HG02759 (cell line): ENCODE results near the gene VAV2.
A peak's percentile ranks its signal among the peaks of the same experiment; 100 is the strongest.

ENCODE experiments used
- ATAC-seq: cut with Tn5 transposase; IDR thresholded peaks from one replicate; pipeline ENCODE4 v1.9.1; 2021; ENCODE audit warnings: mild to moderate bottlenecking, moderate library complexity; ENCODE audit not compliant: unreplicated experiment

VAV2 gene

GRCh38 chr9:134028575-134029247, 36.6 kb upstream of the VAV2 start:
- ATAC-seq = no peak

GRCh38 chr9:134028076-134028475, 36.0 kb upstream of the VAV2 start:
- ATAC-seq = no peak

DNA sequence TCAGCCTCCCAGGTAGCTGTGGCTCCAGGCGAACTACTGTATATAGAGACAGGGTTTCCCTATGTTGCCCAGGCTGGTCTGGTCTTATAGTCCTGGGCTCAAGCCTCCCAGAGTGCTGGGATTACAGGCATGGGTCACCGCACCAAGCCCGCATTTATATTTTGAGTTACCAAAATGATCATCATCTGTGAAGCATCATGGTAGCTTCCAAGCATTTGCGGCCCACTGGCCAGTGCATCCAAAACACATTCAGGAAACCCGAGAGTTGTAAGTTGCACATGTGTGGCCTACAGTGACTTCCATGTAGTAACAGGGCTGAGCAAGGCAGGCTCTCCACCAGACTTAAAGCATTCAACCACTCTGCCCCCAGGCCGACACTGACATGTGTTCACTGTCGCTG, 35.4 kb upstream of the VAV2 start:
- ATAC-seq = no peak

- ATAC-seq = no peak
Observed at GRCh38 chr9:134026981-134027380, 34.9 kb upstream of the VAV2 start.

- no peak for ATAC-seq
Observed at GRCh38 chr9:134026581-134026980, 34.5 kb upstream of the VAV2 start.

- ATAC-seq = peak; percentile 41
Observed at GRCh38 chr9:134025606-134026541, 33.8 kb upstream of the VAV2 start.

DNA sequence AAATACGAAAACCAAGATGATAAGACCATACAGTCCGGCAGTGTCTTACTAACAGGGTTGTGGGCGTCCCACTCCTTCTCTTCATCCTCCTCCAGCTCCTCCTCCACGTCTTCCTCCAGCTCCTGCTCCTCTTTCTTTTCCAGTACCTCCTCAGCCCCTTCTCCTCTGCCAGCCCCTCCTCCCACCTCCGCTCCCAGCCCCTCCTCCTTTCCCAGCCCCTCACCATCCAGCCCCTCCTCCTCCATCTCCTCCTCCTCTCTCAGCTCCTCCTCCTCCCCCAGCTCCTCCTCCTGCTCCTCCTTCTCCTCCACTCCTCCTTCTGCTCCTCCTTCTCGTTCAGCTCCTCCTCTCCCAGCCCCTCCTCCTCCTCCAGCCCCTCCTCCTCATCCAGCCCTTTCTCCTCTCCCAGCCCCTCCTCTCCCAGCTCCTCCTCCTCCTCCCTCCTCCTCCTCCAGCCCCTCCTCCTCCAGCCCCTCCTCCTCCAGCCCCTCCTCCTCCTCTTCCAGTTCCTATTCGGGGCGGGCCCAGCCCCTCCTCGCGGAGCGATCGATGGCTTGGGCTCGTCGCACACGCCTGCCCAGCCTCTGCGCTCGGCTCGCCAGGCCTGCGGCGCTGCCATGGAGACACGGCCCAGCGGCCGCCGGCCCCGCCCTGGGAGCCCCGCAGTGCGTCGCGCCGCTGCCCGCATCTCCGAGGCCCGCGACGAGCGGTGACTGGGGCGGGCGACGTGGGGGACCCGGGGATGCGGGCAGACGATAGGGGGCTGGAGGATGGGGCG, 32.9 kb upstream of the VAV2 start, which contains the start of gene BRD3OS:
BRD3OS (plus strand) TSS at position 654 of the 778 bp plus-strand sequence. CDS start 1,267 bp downstream, outside the sequence.
- peak; percentile 88 for ATAC-seq

GRCh38 chr9:134024214-134024792, 32.2 kb upstream of the VAV2 start:
- no peak for ATAC-seq

DNA sequence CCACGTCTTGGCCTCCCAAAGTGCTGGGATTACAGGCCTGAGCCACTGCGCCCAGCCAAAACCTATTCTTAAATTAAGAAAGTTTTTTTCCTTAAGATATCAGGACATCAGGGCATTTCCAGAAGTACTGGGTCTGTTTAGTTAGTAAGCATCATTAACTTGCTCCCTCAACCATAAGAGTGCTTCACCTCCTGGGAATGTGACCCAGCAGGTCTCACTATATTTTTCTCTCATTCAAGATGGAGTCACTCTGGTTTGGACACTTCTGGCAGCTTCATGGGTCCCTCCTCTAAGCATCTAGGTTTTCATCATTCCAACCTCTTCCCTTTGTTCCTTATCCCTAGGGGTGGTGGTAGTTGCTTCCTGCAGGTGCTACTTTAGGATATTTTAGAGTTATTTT, 22.8 kb upstream of the VAV2 start:
- ATAC-seq = no peak

GRCh38 chr9:134011401-134011800, 19.3 kb upstream of the VAV2 start:
- ATAC-seq = no peak

DNA sequence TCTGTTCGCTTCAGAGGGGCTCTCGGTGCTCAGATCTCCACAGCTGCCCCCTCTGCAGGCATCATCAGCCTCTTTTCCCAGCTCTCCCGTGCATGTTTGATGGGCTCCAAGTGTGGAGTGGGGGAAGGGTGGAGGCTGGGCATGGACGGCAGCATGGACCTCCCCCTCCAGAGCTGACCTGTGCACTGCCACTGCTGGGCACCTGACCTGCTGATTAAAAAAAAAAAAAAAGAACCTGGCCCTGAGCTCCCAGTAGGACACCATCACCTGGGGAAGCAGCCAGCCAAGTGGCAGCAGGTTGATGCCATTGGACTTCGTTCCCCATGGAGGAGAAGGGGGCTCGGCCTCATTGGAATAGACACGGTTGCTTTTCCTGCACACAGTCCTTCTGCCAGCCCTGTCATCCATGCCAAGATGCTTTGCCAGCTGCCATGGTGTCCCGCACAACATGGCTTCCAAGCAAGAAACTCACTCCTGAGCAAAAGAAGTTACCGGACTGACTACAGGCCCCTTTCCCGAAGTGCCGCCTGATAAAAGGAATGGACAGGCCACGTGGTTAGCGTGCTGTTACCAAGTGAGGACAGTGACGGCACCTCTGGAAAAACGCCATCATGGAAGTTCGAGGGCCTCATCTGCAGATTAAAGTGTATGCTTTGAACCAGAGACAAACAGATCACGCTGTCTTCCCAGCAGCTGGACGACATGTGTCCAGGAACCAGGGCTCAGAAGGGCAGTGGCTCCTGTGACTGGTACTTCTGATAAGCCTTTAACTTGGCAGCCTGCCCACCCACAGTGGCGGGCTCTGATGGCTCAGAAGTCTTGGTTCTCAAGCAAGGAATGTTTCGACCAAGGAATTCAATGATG, 18.4 kb upstream of the VAV2 start:
- no peak for ATAC-seq

GRCh38 chr9:134007571-134007970, 15.4 kb upstream of the VAV2 start:
- ATAC-seq = no peak

GRCh38 chr9:134007150-134007549, 15.0 kb upstream of the VAV2 start:
- ATAC-seq = no peak

GRCh38 chr9:134005381-134005780, 13.3 kb upstream of the VAV2 start:
- ATAC-seq = no peak

- no peak for ATAC-seq
Observed at GRCh38 chr9:134004881-134005280, 12.8 kb upstream of the VAV2 start.

GRCh38 chr9:134004131-134004873, 12.2 kb upstream of the VAV2 start:
- no peak for ATAC-seq

DNA sequence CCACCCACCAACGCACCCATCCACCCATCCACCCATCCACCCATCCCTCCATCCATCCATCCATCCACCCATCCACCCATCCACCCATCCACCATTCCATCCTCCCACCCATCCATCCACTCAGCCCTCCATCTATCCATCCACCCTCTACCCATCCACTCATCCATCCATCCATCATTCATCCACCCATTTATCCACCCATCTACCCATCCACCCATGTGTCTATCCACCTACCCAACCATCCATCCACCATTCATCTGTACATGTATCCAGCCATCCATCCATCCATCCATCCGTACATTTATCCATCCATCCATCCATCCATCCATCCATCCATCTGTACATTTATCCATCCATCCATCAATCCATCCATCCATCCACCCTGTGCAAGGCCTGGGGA, 11.1 kb upstream of the VAV2 start:
- ATAC-seq = no peak

- no peak for ATAC-seq
Observed at GRCh38 chr9:134002796-134003195, 10.7 kb upstream of the VAV2 start.

DNA sequence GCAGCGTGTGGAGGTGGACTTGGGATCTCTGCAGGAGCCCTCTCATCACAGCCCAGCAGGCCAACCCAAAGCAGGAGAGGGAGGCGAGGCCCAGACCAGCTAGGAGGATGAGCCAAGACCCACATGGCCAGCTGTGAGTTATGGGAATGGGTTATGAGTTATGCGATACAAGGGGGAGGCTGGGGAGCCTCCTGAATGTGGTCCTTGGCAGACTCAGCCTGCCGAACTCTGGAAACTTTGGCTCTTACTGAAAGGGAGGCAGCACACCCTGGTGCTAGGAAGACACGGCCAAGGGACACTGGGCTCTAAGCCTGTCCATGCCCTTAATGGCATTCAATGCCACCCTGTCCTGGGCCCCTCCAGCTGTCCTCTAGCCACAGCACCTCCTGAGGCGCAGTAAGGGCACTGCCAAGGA, 7.7 kb upstream of the VAV2 start:
- no peak for ATAC-seq
